Measurements from ENCODE around the gene CRYBG3. TPM values are rescaled to one million over a fixed set of nuclear protein-coding genes. Genes with fewer than 3 reads are reported as not detected.

Gene CRYBG3
- total and polyA plus RNA-seq, 2 of the 13 experiments (the other 11 are each of a cell fraction or from before 2014, with no cell fraction given) = 3.8 to 15.9 TPM

- TF ChIP-seq ZNF710 (CRISPR knock-in tag; IDR thresholded peaks at IDR 0.05; ENCODE audit: borderline replicate concordance) = 0 out of 2 replicates have a peak, but pooled peaks have one; percentile 18
These were observed 556 bp downstream of the CRYBG3 start (continued) for GRCh38 chr3:97822359-97822775.

- BruUV-seq (replicated peaks) = no TSS peak
- peaks cover 0 to 8% of the 10 kb centered on the region in 2 experiments; a peak in 3 of 5 replicates for H3K27me3 ChIP-seq (ENCODE audit: control insufficient read depth in 1 of 2, insufficient read depth in 2 of 2, low read length in 2 of 2)
- POLR2A ChIA-PET = interaction anchor here (1.8 kb wide), 1 partner anchor 171 kb away, joined by 8 read pairs; no protein-coding TSS in a partner anchor
- intact Hi-C loops (cut with micrococcal nuclease; ENCODE audit: unreplicated experiment) (no loop called here), in situ Hi-C loops (cut with HindIII; ENCODE audit: extremely low pct_ligation_motif_present, low pct_unique_long_range_greater_than_20kb) (no loop called here)
- no peak overlapping the region for H3K27ac ChIP-seq (ENCODE audit: extremely low read length, insufficient read depth, low read length)
- H3K4me2 ChIP-seq (ENCODE audit: low read depth, low read length) = peak overlapping the region; percentile 90
- H3K4me1 ChIP-seq (ENCODE audit: insufficient read depth, low read length) = peaks cover 36% of the 10 kb centered on the region
- no peaks in the 10 kb centered on the region for H4K20me1 ChIP-seq (ENCODE audit: insufficient read depth, low read length)
- H2AFZ ChIP-seq (ENCODE audit: low read length) = no peak overlapping the region
- WGBS (ENCODE audit: low lambda C conversion rate) = 70% methylated on average over 17 of the region's 17 CpGs
- DNase-seq (ENCODE audit: low spot score) (no peak), FAIRE-seq (no peak), ATAC-seq (no peak)
- TF ChIP-seq ATF7-NPFF (CRISPR knock-in tag; IDR thresholded peaks at IDR 0.05; ENCODE audit: low read depth) = no peak
- no peak for TF ChIP-seq PRDM15 (CRISPR knock-in tag; IDR thresholded peaks at IDR 0.05)
- TF ChIP-seq NCOR1 (IDR thresholded peaks at IDR 0.05; ENCODE audit: borderline replicate concordance, low read length) = no peak
- TF ChIP-seq HMGXB4 (CRISPR knock-in tag; IDR thresholded peaks at IDR 0.05; ENCODE audit: borderline replicate concordance in 1 of 2, low read depth in 1 of 2) = no peak
- H3K9me3 ChIP-seq (ENCODE audit: low read length) = no peaks in the 10 kb centered on the region
- H3K79me2 ChIP-seq (ENCODE audit: insufficient read depth, low read length) = peaks cover 29% of the 10 kb centered on the region
- H3K4me3 ChIP-seq (replicated peaks in 1 of 3; ENCODE audit: insufficient read depth in 1 of 3, low read depth in 2 of 3, low read length in 3 of 3) = peak overlapping the region; percentile 94 to 97 (median 94)
- no peaks in the 10 kb centered on the region for H3K36me3 ChIP-seq (replicated peaks in 1 of 2; ENCODE audit: control insufficient read depth in 1 of 2, insufficient read depth in 2 of 2, low read length in 2 of 2)
- CTCF ChIA-PET (ENCODE audit: low intra/inter-chr PET ratio, low total read pairs) = no interaction called here
- H3K9ac ChIP-seq (ENCODE audit: insufficient read depth, low read depth, low read length) = peak overlapping the region; percentile 82
These were observed 1.5 kb downstream of the CRYBG3 start for GRCh38 chr3:97823046-97824004.
